Stimulated activated CD8-positive, alpha-beta memory T cell treated with anti-CD3 and anti-CD28 coated beads, Interleukin-7, amount 100 ng/mL, for 48 hours (primary cell): Measurements from ENCODE around the gene ARSK.
A peak's percentile ranks its signal among the peaks of the same experiment; 100 is the strongest.
"Not testable (repeated sequence)": the region's sequence is repeated elsewhere in the genome, so short reads cannot be mapped to it uniquely, and the experiment has no call there.

Source experiments
- DNase-seq, 2 donors: peaks; one replicate each; pipeline ENCODE4 v3.0.0-alpha.2; 2020; ENCODE audit warnings: low read depth in 1 of 2; ENCODE audit errors: extremely low read depth in 1 of 2

The ARSK gene

DNA sequence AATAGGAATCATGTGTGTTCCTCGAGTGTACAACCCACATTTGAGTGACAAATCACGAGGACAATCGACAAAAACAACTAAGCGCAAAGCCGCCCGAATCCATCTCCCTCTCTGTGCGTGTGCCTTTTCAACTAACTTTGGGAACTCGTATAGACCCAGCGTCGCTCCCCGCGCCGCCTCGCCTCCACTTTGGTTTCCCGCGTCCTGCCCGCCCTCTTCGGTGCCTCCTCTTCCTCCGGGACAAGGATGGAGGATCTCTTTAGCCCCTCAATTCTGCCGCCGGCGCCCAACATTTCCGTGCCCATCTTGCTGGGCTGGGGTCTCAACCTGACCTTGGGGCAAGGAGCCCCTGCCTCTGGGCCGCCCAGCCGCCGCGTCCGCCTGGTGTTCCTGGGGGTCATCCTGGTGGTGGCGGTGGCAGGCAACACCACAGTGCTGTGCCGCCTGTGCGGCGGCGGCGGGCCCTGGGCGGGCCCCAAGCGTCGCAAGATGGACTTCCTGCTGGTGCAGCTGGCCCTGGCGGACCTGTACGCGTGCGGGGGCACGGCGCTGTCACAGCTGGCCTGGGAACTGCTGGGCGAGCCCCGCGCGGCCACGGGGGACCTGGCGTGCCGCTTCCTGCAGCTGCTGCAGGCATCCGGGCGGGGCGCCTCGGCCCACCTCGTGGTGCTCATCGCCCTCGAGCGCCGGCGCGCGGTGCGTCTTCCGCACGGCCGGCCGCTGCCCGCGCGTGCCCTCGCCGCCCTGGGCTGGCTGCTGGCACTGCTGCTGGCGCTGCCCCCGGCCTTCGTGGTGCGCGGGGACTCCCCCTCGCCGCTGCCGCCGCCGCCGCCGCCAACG, 65.3 kb downstream of the ARSK start, which contains the start of gene GPR150:
GPR150 (plus strand) TSS at position 58 of the 840 bp plus-strand sequence; CDS start at position 247, 189 bp downstream.
- DNase-seq, result peak in 1 of 2 donors; percentile 38

DNA sequence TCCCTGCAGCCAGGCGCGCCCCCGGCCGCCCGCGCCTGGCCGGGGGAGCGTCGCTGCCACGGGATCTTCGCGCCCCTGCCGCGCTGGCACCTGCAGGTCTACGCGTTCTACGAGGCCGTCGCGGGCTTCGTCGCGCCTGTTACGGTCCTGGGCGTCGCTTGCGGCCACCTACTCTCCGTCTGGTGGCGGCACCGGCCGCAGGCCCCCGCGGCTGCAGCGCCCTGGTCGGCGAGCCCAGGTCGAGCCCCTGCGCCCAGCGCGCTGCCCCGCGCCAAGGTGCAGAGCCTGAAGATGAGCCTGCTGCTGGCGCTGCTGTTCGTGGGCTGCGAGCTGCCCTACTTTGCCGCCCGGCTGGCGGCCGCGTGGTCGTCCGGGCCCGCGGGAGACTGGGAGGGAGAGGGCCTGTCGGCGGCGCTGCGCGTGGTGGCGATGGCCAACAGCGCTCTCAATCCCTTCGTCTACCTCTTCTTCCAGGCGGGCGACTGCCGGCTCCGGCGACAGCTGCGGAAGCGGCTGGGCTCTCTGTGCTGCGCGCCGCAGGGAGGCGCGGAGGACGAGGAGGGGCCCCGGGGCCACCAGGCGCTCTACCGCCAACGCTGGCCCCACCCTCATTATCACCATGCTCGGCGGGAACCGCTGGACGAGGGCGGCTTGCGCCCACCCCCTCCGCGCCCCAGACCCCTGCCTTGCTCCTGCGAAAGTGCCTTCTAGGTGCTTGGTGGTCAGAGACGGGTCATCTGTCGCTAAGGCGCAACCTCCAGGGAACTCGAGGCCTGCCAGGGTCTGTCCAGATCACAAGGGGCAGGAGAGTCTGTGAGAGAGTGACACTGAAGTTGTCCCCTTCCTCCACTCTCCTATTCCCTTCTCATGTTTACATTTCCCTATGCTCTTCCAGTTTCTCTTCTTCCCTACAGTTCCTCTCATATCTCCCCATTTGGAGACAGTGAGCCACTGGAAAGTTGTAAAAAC, 66.3 kb downstream of the ARSK start:
- DNase-seq, result peak in 1 of 2 donors; percentile 20

DNA sequence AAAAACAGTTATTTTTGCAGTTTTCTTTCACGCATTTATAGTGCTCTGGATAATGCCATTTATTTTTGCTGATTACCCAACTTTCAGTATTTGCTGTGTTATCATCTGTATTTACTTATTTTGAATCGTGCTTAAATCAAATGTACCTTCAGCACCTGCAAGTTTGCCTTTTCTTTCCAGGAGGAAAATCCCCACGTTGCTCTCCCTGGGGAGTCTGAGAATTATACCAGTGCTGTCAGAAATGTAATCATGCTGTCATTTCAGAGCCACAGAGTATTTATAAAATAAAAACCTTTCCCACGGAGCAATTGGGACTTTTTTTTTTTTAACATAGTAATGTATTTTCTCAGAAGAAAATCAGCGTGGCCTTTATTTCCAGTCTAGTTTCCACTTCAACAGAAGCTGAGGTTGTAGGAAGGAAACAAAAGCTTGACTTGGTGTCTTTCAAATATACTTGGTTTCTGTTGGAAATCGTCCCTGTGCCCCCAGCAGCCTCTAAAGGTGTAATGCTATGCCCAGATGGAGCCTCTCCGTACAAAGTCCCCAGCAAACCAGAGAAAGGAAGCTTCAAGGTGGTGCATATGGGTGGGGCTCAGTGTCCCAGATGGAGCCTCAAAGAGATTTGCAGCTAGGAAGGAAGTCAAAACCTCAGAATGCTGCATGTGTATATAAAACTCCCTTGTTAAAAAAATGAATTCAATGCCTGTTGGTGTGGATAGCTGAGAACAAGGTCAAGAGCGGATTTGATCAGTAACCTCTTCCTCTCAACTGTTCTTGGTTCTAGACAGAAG, 67.1 kb downstream of the ARSK start:
- DNase-seq, result no peak

DNA sequence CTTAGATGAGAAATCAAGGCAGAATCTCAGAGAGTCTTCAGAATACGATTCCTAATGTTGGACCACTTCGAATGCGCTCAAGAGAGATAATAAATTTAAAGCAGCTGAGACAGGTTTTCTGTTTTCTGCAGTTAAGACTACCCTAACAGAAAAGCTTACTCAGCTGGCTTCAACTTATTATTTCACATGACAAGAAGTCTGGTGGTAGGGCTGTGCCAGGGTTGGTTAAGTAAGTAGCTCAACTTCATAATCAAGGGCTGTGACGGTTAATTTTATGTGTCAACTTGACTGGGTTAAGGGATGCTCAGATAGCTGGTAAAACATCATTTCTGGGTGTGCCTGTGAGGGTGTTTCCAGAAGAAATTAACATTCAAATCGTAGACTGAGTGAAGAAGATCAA, 68.8 kb downstream of the ARSK start:
- no peak for DNase-seq

DNA sequence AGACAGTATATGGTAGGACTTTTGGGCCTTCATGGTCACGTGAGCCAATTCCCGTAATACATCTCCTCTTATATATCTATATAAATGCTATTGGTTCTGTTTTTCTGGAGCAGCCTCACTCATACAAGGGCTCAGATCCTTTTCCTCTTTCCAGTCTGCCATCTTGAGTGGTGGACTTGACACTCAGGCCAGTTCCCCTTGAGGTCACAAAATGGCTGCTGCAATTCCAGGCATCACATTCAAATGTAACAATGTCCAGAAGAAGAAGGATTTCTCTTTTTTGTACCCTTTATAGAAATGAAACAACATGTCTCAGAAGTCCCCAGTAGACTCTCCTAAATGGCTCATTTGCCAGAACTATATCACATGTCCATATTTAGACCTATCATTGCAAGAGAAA, 69.5 kb downstream of the ARSK start:
- DNase-seq, result no peak

DNA sequence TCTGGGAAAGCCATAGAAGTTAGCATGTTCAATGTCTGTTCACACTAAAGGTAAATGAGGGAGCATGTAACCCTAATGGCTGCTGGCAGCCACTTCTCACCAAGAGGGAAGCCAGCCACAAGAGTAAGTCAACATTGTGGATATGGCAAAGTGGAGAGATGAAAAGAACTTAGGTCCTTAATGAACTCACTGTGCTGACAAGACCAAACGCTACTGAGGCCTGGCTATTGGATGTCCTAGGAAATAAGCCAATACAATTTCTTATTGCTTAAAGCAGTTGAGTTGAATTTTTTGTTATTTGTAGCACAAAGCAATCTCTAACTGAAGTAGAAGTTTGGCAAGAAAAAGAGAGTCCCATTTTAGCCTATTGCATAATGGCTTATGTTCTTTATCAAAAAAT, 71.8 kb downstream of the ARSK start:
- no peak for DNase-seq

DNA sequence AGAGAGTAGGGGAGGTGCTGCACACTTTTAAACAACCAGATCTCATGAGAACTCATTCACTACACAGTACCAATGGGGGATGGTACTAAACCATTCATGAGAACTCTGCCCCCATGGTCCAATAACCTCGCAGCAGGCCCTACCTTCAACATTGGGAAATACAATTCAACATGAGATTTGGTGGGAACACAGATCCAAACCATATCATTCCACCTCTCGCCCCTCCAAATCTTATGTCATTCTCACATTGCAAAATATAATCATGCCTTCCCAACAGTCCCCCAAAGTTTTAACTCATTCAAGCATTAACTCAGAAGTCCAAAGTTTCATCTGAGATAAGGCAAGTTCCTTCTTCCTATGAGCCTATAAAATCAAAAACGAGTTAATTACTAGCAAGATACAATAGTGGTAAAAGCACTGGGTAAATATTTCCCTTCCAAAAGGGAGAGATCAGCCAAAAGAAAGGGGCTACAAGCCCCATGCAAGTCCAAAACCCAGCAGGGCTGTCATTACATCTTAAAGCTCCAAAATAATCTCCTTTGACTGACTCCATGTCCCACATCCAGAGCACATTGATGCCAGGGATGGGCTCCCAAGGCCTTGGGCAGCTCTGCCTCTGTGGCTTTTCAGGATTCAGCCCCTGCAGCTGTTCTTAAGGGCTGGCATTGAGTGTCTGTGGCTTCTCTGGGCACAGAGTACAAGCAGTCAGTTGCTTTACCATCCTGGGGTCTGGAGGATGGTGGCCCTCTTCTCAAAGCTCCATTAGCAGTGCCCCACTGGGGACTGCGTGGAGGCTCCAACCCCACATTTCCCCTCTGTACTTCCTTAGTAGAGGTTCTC, 73.3 kb downstream of the ARSK start:
- DNase-seq, result no peak

DNA sequence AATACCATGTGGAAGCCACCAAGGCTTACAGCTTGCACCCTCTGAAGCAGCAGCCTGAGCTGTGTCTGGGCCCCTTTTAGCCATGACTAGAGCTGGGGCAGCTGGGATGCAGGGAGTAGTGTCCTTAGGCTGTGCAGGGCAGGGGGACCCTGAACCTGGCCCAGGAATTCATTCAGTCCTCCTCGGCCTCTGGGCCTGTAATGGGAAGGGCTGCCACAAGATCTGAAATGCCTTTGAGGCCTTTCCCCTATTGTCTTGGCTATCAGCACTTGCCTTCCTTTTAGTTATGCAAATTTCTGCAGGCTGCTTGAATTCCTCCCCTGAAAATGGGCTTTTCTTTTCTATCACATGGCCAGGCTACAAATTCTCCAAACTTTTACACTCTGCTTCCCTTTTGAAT, 74.0 kb downstream of the ARSK start:
- no peak for DNase-seq

DNA sequence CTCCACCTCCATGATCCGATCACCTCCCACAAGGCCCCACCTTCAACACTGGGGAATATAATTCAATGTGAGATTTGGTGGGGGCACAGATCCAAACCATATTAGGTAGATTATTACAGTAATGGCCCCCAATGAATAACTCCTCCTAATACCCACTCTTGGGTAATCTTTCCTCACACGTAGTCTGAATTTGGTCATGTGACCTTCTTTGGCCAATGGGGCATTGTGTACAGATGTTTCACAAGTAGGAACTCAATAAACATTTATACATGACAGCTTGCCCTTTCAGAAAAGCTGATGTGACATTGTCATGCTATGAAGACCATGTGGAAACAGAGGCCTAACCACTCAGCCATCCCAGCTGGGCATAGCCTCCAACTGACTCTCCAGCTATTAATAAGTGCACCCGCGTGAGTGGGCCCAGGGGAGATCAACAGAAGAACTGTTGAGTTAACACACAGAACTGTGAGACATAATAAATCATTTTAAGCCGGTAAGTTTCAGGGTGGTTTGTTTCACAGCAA, 75.6 kb downstream of the ARSK start:
- DNase-seq, result no peak

DNA sequence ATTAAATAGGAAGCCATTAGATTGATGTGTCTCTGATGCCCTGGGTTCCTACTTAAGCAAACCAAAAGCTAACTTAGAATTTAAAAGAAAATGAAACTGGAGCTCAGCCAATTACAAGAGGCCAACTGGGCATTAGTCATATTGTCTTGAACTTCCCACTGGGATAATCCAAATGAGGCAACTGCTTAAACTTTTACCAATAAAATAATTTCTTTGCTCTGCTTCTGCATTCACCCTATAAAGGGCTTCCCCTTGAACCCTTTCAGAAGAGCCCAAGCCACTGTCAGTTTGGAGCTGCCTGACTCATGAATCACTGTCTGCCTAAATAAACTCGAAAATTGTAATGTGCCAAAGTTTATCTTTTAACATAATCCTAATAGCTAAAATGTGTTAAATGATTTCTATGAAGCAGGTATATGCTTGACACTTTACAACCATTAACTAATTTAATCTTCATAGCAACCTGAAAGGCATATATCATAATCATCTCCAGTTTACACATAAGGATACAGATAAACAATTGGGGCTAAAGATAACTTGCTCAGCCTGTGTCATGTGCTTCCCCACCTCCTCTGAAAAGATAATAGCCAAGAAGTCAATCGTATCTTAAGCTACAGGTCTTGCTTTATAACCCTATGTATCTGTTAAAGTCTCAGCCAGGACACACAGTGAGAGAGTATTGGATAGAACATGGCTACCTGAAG, 76.5 kb downstream of the ARSK start:
- no peak for DNase-seq

DNA sequence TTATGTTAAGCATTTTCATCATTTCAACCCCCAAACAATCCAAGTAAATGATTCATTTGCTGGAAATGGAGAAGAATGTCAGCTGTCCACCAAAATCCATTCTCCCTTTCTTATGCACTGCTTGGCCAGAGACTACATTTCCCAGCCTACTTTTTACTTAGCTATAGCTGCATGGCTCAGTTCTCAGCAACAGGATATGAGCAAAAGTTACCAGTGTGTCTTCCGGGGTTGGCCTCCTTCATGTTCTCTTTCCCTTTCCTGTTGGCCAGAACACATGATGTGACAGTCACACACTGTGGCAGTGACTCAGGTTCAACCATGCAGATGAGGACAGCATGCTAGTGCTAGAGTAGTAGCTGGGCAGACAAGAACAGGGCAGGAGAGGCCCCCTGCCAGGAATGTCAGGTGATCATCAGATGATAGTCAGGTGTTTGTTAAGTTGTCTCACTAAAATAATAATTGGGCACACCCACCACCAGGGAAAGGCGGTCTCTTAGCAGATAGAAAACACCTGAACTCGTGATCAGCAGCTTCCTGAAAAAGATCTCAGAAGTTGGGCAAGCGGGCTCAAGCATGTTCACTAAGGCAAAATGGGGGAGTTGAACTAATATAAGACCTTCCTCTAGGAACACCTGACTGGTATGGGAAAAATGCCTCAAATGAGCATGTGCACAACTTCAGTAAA, 77.2 kb downstream of the ARSK start:
- peak; percentile 11 to 73 for DNase-seq

DNA sequence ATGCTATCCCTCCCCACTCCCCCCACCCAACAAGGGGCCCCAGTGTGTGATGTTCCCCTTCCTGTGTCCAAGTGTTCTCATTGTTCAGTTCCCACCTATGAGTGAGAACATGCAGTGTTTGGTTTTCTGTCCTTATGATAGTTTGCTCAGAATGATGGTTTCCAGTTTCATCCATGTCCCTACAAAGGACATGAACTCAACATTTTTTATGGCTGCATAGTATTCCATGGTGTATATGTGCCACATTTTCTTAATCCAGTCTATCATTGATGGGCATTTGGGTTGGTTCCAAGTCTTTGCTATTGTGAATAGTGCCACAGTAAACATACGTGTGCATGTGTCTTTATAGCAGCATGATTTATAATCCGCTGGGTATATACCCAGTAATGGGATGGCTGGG, 78.0 kb downstream of the ARSK start:
- not testable (repeated sequence) for DNase-seq

DNA sequence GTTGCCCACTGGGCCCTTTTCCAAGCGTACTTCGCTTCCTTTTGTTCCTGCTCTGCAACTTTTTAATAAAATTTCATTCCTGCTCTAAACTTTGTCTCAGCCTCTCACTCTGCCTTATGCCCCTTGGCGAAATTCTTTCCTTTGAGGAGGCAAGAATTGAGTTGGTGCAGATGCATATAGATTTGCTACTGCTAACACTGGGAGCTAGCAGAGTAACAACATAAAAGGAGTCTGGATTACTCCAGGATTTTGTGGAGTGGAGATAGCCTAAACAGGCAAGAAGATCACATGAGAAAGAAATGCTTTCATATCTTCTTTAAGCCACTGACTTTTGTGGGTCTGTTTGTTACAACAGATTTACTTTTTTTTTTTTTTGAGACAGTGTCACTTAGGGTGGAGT, 78.8 kb downstream of the ARSK start:
- no peak for DNase-seq

DNA sequence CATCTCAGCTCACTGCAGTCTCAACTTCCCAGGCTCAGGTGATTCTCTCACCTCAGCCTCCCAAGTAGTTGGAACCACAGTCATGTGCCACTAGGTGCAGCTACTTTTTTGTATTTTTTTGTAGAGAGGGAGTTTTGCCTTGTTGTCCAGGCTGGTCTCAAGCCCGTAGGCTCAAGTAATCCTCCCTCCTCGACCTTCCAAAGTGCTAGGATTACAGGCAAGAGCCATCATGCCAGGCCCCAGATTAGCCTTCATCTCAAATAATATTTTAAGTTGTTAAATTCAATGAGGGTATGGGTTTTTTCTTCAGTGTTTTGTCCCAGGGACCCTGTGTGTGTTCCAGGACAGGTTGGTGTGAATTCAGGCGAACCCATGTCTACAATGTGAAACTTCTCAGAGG, 79.2 kb downstream of the ARSK start:
- DNase-seq, result no peak

DNA sequence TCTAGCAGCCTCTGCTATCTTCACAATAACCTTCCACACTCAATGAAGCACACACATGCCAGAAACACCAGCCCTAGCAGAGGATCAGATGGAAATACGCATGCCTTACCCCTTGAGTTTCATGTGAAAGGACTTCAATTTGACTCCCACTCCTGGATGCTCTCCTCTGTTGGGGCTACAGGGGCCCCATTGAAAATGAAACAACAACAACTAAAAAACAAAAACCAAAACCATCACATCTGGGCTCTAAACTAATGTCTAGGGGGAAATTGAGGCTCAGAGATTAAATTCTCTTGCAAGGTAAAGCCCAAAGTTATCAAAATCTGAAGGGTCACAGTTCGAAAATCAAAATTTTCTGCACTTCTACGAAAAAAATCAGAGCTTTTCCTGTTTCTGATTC, 83.7 kb downstream of the ARSK start:
- DNase-seq, result no peak

DNA sequence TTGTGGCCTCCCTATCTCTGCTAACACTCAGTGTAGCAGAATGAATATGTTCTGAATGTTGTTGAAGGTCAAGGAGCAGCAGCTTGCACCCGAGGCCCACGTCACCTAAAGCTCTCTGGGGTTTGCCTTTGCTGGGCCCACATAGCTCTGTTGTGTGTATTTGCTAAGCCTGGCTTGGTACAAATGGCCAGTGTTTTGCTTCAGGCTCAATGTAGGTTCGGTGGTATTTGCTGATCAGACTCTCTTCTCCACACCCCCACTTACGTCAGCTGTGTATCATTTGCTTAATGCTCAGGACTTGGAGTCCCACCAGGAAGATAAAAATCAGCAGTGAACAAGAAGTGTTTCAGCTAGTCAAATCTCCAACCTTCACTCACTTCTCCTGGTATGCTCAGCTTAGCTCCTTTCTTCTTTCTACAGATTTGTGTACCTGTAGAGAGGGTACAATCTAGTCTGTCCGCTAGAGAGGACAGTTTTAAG, 86.9 kb downstream of the ARSK start:
- DNase-seq, result no peak

DNA sequence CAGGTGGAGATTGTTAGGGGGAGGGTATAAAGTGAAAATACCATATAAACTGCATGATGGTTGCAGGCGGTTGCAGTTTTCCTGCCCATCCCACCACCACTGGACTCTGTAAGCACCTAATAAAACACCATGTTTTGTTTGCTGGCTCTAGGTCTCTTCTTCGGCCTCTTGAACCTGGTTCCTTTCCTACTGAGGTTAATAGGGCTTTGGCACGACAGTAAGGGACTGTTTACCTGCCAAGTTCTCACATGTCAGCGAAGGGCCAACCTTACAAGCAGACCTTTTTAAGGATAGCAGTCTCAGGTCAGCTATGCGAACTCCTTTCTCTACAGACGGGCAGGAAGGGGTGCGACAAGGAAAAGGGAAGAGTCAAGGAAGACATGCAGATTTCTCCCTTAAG, 88.3 kb downstream of the ARSK start:
- DNase-seq, result no peak

DNA sequence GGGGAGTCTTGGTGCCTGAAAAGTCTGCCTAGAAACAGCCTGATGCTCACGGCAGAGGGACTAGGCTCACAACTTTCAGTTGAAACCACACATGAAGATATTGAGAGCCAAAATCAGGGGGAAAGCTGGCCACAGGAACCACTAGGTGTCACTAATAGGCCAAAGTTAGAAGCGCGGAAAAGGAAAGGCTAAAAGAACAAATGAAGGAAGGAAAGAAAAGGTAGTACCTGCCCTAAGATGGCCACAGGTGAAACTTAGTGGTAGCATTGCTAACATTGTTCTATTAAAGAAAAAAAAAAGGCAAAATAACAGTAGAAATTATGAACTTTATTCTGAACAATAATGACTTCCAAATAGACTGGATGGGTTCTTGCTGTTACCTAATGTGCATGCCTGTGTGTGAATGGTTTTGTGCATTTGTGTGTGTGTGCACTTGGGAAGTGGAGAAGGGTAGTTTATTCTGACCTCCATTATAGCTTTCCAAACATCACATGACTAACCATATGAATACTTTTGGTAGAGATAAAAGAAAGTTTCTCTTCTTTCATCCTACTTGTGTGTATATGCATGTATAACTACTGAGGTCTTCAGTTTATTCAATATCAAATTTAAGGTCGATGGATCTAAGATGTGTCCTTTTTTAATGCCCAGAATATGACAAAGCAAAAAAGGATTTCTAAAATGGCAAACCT, 89.6 kb downstream of the ARSK start:
- DNase-seq, result no peak
